Tibial nerve (tissue), 4 donors: ENCODE measurements around the gene RHOD. TPM values are rescaled to one million over a fixed set of nuclear protein-coding genes. Genes with fewer than 3 reads are reported as not detected.

Source experiments
- DNase-seq, 2 donors: peaks; one replicate each; pipeline ENCODE4 v3.0.0-alpha.2; 2019; ENCODE audit warnings: low spot score in 2 of 2
- H3K27ac ChIP-seq, 4 donors: fragments of 200-600 bp; sonication (generic) in 3 of 4; one replicate each; pipeline ENCODE4 v1.5.1; 2017 to 2019; ENCODE audit warnings: mild to moderate bottlenecking in 1 of 4
- H3K27me3 ChIP-seq, 2 donors: fragments of 200-600 bp; sonication (generic) in 1 of 2; one replicate each; pipeline versions ENCODE4 v1.5.1 to v1.6.0; 2017 to 2019
- H3K36me3 ChIP-seq, 3 donors: fragments of 200-600 bp; sonication (generic); one replicate each; pipeline ENCODE4 v1.5.1; 2018 to 2019
- H3K4me1 ChIP-seq, 4 donors: fragments of 200-600 bp; sonication (generic) in 3 of 4; one replicate each; pipeline ENCODE4 v1.5.1; 2017 to 2019
- H3K4me3 ChIP-seq, 4 donors: fragments of 200-600 bp; sonication (generic) in 3 of 4; one replicate each; pipeline ENCODE4 v1.5.1; 2017 to 2019; ENCODE audit warnings: mild to moderate bottlenecking in 1 of 4, moderate library complexity in 1 of 4
- H3K9me3 ChIP-seq, 4 donors: fragments of 200-600 bp; sonication (generic) in 3 of 4; one replicate each; pipeline ENCODE4 v1.5.1; 2017 to 2019
- EP300 ChIP-seq, 2 donors: sonication (generic); formaldehyde crosslinking; IDR thresholded peaks; one replicate each; pipeline ENCODE4 v1.6.1; 2017; ENCODE audit warnings: antibody characterized with exemption in 2 of 2, mild to moderate bottlenecking in 1 of 2
- POLR2A ChIP-seq, 2 donors: fragments of 450-650 bp; IDR thresholded peaks; one replicate each; pipeline ENCODE4 v1.6.1; 2017; ENCODE audit warnings: antibody characterized with exemption in 2 of 2, mild to moderate bottlenecking in 2 of 2, moderate library complexity in 2 of 2
- WGBS, 2 donors: methylation state at CpG; one replicate each; pipeline ENCODE4 v1.1.5; 2018; 5-methylcytosine and 5-hydroxymethylcytosine counted together
- total RNA-seq, 4 donors: library from RNA; depleted of rRNA; stranded (reverse); fragments of >200 nt; gene quantifications; one replicate each; pipeline ENCODE4 v1.1.0, GENCODE V29; 2016
- TF ChIP-seq, protein P1 (sequence below), 5 experiments: fragments of 200-600 bp in 3 of 5; fragments of 450-650 bp in 2 of 5; sonication (generic) in 3 of 5; IDR thresholded peaks; one replicate each; pipeline ENCODE4 v1.5.1; 2016 to 2019; ENCODE audit warnings: antibody characterized with exemption in 5 of 5, mild to moderate bottlenecking in 3 of 5, moderate library complexity in 2 of 5

Gene RHOD
- total RNA-seq, 4 donors from 2014 or later, result 15.9 to 30.8 (median 24.4) TPM

DNA sequence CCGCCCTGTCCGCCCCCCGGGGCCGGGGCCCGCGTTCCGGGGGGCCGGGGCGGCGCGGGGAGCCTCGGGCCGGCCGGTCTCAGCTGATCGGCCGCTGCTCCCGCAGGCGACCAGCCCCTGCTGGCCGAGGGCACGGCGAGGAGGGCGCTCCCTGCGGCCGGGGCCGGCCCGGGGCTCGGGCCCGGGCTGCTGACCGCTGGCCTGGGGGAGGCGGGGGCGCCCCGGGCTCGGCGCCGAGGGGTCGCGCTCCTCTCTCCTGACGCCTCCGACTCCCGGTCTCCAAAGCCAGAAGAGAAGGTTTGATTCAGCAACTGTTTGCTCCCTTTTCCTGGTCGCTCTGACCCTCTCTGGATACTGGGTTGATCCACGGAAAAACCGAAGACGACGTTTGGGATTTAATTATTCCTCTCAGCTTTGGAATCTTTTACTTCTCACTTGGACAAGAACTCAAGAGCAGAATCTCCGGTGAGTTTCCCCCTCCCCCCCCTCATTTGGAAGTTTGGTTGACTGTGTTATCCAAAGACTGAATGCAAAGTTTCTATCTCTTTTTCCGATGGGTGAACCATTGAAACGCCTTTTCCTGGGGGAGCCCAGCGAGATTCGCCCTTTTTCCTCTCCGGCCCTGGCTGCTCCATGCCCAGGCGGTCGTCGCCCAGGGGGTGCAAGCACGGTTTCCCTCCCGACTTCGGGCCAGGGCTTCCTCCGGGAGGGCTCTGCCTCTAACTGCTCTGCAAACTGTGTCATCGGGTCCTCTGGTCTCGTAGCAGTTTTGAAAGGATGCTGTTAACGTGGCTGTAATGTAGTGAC is 63.1 kb downstream of the RHOD start:
- TF ChIP-seq, protein P1, sequence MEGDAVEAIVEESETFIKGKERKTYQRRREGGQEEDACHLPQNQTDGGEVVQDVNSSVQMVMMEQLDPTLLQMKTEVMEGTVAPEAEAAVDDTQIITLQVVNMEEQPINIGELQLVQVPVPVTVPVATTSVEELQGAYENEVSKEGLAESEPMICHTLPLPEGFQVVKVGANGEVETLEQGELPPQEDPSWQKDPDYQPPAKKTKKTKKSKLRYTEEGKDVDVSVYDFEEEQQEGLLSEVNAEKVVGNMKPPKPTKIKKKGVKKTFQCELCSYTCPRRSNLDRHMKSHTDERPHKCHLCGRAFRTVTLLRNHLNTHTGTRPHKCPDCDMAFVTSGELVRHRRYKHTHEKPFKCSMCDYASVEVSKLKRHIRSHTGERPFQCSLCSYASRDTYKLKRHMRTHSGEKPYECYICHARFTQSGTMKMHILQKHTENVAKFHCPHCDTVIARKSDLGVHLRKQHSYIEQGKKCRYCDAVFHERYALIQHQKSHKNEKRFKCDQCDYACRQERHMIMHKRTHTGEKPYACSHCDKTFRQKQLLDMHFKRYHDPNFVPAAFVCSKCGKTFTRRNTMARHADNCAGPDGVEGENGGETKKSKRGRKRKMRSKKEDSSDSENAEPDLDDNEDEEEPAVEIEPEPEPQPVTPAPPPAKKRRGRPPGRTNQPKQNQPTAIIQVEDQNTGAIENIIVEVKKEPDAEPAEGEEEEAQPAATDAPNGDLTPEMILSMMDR (IDR thresholded peaks at IDR 0.05), result peak in 3 of 5 experiments; percentile 14 to 34 (median 23)
- TF ChIP-seq POLR2A (IDR thresholded peaks at IDR 0.05), result no peak
- TF ChIP-seq EP300 (IDR thresholded peaks at IDR 0.05), result no peak
- peaks cover 0 to 38% (median 14%) of the 10 kb centered on the region in 4 donors for H3K4me1 ChIP-seq
- H3K27me3 ChIP-seq, result no peaks in the 10 kb centered on the region
- H3K4me3 ChIP-seq, result peak overlapping the region; percentile 86 to 98 (median 88)
- no peaks in the 10 kb centered on the region for H3K9me3 ChIP-seq
- H3K36me3 ChIP-seq, result peaks cover 0 to 9% (median 0%) of the 10 kb centered on the region in 3 donors
- 0 to 1% methylated on average over 23 of the region's 61 CpGs for WGBS, 2 donors
- H3K27ac ChIP-seq, result peak overlapping the region; percentile 96 to 100 (median 99)
- peak in 1 of 2 donors; percentile 36 for DNase-seq

DNA sequence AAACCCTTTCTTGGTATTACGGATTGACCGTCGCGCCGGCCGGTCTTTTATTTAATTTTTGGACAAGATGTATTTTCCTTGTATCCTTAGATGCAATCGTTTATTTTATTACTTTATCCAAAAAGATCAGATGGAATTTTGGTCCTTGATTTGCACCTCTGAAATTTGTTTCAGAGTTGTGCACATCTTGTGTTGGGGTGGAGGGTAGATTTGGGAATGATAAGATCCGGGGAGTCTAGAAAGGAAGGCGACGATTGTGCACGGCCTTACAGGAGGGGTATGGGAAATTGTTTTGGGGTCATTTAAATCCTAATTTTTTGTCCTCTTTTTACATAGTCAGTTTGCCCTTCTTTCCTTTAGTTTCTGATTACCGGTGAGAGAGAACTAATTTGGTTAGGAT is 63.8 kb downstream of the RHOD start:
- Histone ChIP-seq H3K9me3 (no peaks in the 10 kb centered on the region), H3K27ac (peak overlapping the region; percentile 91 to 99 (median 98)), H3K36me3 (peaks cover 0 to 10% (median 0%) of the 10 kb centered on the region in 3 donors), H3K27me3 (no peaks in the 10 kb centered on the region), H3K4me3 (peak overlapping the region; percentile 86 to 98 (median 88)), H3K4me1 (peaks cover 0 to 38% (median 14%) of the 10 kb centered on the region in 4 donors)
- no peak for DNase-seq
- TF ChIP-seq, protein P1 (IDR thresholded peaks at IDR 0.05), result no peak
- TF ChIP-seq POLR2A (IDR thresholded peaks at IDR 0.05) (no peak), EP300 (IDR thresholded peaks at IDR 0.05) (no peak)
- 1% methylated on average over 12 of the region's 12 CpGs for WGBS, 2 donors

DNA sequence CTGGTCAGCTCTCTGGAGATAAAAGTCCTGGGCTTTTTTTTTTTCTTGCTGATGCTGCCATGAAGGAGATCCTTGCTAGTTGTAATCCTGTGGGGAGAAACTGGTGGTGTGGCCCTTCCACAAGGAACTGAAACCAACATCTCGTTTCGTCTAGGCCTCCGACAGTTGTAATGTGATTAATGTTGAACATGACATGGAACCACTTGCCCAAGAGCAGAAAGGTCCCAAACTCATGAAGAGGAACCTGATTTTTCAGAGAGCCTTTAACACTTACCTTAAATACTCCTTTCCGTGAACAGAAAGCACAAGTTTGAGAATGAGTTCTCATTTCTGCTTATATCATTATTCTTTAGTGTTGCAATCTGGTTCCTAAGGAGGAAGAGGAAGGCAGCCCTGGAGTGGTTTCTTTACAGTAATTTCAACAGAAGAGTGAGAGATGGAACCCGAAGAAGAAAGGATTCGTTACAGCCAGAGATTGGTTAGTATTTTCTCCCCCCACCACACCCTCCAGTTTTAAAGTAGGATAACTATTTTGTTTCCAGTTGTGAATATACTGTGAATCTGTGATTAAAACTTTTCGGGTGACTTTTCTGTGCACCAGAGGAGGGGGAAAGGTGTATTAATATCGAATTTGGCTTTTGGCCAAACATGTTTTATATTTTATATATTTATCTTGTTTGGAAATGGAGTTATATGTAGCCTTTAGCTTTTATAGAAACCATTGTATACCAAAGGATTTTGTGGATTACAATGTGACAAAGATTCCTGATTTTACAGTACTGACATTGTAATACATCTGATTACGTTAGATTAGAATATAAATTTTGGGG is 64.4 kb downstream of the RHOD start:
- Histone ChIP-seq H3K4me1 (peaks cover 0 to 38% (median 14%) of the 10 kb centered on the region in 4 donors), H3K4me3 (peak overlapping the region; percentile 86 to 98 (median 88)), H3K27ac (peak overlapping the region; percentile 34 to 99 (median 95)), H3K27me3 (no peaks in the 10 kb centered on the region), H3K36me3 (peaks cover 0 to 13% (median 0%) of the 10 kb centered on the region in 3 donors), H3K9me3 (no peaks in the 10 kb centered on the region)
- 8 to 9% methylated on average over 9 of the region's 9 CpGs for WGBS, 2 donors
- no peak for DNase-seq
- TF ChIP-seq POLR2A (IDR thresholded peaks at IDR 0.05), result no peak
- peak in 1 of 2 donors; percentile 45 for TF ChIP-seq EP300 (IDR thresholded peaks at IDR 0.05)
- TF ChIP-seq, protein P1 (IDR thresholded peaks at IDR 0.05), result no peak

Other genes starting within 250 kb of the RHOD start
- gene RCE1, start 213.4 kb upstream of the RHOD start, total RNA-seq, result 10 to 100 TPM; 18.1 to 25.8 (median 20.9) TPM
- gene LRFN4, start 199.8 kb upstream of the RHOD start, total RNA-seq, result 10 to 100 TPM in 3 of 4 donors, 1 to 10 TPM in 1; 9.4 to 17.1 (median 14.0) TPM
- gene PC, start 98.5 kb upstream of the RHOD start, total RNA-seq, result 100 to 1,000 TPM in 1 of 4 donors, 10 to 100 TPM in 3; 82.5 to 135 (median 90.2) TPM
- not detected for gene C11orf86, start 81.5 kb upstream of the RHOD start, total RNA-seq
- gene SYT12, start 33.7 kb upstream of the RHOD start, total RNA-seq, result 1 to 10 TPM in 1 of 4 donors, under 1 TPM in 2, not detected in 1; 0.20 to 2.4 (median 0.66) TPM
- gene KDM2A, start 62.4 kb downstream of the RHOD start, total RNA-seq, result 100 to 1,000 TPM in 1 of 4 donors, 10 to 100 TPM in 3; 40.9 to 106 (median 67.4) TPM
- gene GRK2, start 209.6 kb downstream of the RHOD start, total RNA-seq, result 100 to 1,000 TPM in 1 of 4 donors, 10 to 100 TPM in 3; 46.0 to 134 (median 65.4) TPM
- 100 to 1,000 TPM in 1 of 4 donors, 10 to 100 TPM in 3; 46.8 to 158 (median 69.5) TPM for gene ANKRD13D, start 232.5 kb downstream of the RHOD start, total RNA-seq
- 10 to 100 TPM; 28.5 to 51.6 (median 43.1) TPM for gene SSH3, start 246.7 kb downstream of the RHOD start, total RNA-seq